ES-I3 (cell line): ENCODE results near the gene CTBP1.
A peak's percentile ranks its signal among the peaks of the same experiment; 100 is the strongest.
"Not testable (repeated sequence)": the region's sequence is repeated elsewhere in the genome, so short reads cannot be mapped to it uniquely, and the experiment has no call there.

Experiments used
- H3K36me3 ChIP-seq: 2 replicates; pipeline ENCODE4 v1.6.1; 2013; ENCODE audit warnings: mild to moderate bottlenecking, low read length, control low read depth, moderate library complexity; ENCODE audit not compliant: insufficient read depth
- H3K4me1 ChIP-seq: 2 replicates; pipeline ENCODE4 v1.6.1; 2013; ENCODE audit warnings: mild to moderate bottlenecking, control low read depth, low read length; ENCODE audit not compliant: insufficient read depth
- H3K9ac ChIP-seq: 2 replicates; pipeline ENCODE4 v1.6.1; 2013; ENCODE audit warnings: low read depth, mild to moderate bottlenecking, low read length, moderate library complexity
- H3K9me3 ChIP-seq: 2 replicates; pipeline ENCODE4 v1.6.1; 2013; ENCODE audit warnings: mild to moderate bottlenecking, low read length, moderate library complexity; ENCODE audit not compliant: control insufficient read depth, insufficient read depth

The CTBP1 gene

DNA sequence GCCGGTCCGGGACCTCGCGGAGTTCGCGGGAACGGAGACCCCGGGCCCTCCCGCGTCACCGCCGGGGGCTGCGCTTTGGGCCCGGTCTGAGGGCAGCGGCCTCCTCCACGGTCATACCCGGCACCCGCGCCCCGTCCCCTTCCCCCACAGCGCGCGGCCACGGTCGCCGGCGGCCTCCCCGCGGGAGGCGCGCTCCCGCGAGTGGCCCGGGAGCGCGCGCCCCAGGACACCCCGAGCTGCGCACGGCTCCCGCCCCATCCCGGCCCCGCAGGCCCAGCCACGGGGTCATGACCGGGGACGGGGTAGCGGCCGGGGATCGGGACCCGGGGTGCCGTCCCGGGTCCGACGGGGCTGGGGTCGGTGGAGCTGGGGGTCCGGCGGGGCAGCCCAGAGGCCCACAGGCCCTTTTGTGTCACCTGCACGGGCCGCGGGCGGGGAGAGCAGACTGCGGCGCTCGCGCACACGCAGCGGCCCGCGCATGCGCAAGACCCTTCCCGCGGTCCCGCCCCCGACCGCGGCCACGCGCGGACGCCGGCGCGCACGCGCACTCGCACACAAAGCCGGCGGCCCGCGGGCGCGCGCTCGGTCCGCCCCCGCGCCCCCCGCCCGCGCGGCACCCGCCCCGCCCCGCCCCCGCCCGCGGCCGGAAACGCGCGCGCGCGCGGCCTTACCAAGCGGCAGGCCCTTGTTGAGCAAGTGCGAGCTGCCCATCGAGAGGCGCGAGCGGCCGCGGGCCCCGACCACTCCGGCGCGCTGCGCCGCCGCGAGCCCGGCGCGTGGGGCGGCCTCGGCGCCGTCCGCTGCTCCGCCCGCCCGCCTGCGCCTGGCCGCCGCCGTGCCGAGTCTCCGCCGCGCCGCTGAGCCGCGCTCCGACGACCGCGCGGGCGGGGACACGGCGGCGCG is at the start of gene CTBP1:
TSS of gene CTBP1 (minus strand) at position 886 of the 903 bp plus-strand sequence. CDS start 7,799 bp downstream, outside the sequence.
- Histone ChIP-seq H3K4me1 (peaks cover 4% of the 10 kb centered on the region; the same call in 1 of the 2 replicates), H3K9ac (peak within 1 kb of the TSS; percentile 80), H3K9me3 (peaks cover 12% of the 10 kb centered on the region), H3K36me3 (peaks cover 13% of the 10 kb centered on the region)

DNA sequence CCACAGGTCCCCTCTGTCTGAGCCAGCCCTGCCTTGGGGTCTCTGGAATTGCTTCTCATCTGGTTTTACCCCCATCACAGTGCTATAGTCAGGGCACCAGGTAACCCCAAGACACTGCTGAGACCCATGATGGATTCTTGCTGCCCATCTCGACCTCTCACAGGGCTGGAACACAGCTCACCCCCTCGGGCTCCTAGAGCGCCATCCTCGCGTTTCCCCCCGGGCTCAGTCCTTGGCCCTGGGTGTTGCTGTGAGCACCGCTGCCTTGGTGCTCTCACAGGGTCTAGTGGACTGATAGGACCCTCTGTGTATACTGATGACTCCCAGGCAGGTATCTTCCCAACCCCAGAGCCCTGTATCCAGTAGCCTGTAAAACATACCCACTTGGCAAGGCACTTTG is 49.5 kb upstream of the CTBP1 start:
- Histone ChIP-seq H3K9ac (no peak overlapping the region), H3K9me3 (no peaks in the 10 kb centered on the region), H3K36me3 (peaks cover 5% of the 10 kb centered on the region), H3K4me1 (peaks cover 21% of the 10 kb centered on the region)

DNA sequence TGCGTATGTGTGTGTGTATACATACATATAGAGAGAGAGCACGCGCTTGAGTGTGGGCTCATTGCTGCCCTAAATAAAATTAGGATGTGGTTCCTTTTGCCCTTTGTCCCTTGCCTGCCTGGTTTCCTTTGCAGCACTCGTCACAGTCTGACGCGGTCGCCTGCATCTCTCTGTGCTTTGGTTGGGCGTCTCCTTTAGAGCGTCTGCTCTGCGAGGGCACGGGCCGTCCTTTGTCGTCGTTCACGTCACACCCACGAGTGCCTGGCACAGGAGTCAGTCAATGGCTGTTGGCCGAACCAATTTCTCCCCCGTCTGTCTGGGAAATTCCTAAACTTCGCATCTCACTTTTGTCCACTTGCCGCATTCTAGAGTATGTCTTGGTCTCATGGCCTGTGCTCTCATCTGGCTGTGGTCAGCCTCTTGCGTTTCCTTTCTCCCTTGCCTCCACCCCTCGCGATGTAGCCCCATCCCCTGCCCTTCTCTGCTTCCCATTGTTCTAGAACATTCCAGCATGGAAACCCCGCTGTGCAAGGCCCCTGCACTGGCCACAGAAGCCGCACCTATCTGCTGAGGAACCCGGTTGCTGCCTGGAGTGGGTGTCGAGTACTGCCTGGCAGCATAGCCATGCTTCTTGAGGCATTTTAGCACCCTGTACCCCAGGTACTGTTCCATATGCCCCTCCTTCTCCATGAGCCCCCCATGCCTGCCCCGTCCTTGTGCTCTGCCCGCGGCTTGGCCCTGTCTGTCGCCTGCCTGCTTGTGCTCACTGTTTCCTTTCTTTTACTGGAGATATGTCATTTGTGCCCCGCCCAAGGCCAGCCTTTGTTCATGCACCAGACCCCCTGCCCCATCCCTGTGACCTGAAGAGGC is 48.8 kb upstream of the CTBP1 start:
- no peaks in the 10 kb centered on the region for H3K9me3 ChIP-seq
- H3K4me1 ChIP-seq, result peaks cover 21% of the 10 kb centered on the region
- peaks cover 5% of the 10 kb centered on the region for H3K36me3 ChIP-seq
- H3K9ac ChIP-seq, result no peak overlapping the region

DNA sequence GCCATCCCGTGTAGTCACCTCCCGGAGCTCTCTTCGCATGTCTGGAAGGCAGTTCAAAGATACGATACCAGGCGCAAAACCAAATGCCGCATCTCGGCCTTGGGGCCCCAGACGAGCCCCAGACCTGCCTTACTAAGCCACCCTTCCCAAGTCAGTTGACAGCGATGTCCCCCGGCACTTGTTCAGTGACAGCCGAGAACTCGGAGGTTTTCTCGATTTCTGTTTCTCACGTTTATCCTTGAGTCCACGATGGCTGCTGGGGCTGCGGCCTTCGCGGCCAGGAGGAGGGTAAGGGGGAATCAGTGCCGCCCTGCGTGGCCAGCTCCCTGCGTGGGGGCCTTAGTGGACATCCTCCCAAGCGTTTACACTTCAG is 48.1 kb upstream of the CTBP1 start:
- Histone ChIP-seq H3K9me3 (no peaks in the 10 kb centered on the region), H3K4me1 (peaks cover 21% of the 10 kb centered on the region), H3K9ac (no peak overlapping the region), H3K36me3 (peaks cover 5% of the 10 kb centered on the region)

DNA sequence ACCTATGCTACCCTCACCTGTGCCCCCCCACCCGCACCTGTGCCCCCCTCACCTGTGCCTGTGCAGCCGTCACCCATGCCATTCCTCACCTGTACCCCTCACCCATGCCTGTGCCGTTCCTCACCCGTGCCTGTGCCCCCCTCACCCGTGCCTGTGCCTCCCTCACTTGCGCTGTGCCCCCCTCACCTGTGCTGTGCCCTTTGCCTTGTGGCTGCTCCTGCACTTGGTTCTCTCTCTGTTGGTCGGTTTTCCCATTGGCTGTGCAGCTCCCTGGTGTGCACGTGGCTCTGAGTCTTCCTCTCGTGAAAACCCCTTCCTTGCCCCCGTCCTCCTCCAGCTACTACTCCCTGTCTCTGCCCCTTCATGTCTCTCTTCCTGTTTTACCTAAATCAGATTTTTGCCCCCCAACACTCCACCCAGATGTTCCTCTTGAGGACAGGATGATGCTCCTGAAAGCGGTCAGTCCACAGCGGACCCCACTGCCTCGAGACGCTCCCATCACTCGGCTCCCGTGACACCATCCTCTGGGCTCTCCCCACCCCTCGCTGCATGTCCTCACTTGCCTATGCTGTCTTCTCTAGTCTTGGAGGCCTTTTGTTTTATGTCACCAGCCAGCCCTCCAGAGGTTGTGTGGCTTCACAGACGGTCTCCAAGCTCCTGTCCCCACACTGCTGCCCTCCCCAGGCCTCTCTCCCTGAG is 47.5 kb upstream of the CTBP1 start:
- H3K9me3 ChIP-seq, result no peaks in the 10 kb centered on the region
- H3K36me3 ChIP-seq, result peaks cover 5% of the 10 kb centered on the region
- peaks cover 21% of the 10 kb centered on the region for H3K4me1 ChIP-seq
- H3K9ac ChIP-seq, result no peak overlapping the region

DNA sequence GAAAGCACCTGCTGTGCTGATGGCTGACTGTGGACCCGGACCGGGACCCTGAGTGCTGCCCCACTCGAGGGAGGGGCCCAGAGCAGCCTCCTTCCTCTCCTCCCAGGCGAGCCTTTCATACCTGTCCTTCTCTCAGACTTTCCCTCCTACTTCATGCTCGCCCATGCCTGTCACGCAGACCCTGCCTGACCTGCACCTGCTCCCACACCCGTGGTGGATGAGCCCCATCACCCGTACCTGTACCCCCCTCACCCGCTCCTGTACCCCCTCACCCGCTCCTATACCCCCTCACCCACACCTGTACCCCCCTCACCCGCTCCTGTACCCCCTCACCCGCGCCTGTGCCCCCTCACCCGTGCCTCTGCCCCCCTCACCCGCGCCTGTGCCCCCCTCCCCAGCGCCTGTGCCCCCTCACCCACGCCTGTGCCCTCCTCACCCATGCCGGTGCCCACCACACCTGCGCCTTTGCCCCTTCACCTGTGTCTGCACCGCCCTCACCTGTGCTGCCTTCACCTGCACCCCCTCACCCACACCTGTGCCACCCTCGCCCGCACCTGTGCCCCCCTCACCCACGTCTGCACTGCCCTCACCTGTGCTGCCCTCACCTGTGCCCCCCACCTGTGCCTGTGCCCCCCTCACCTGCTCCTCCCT is 46.6 kb upstream of the CTBP1 start:
- H3K36me3 ChIP-seq, result peaks cover 5% of the 10 kb centered on the region
- peaks cover 21% of the 10 kb centered on the region for H3K4me1 ChIP-seq
- H3K9ac ChIP-seq, result no peak overlapping the region
- H3K9me3 ChIP-seq, result no peaks in the 10 kb centered on the region

DNA sequence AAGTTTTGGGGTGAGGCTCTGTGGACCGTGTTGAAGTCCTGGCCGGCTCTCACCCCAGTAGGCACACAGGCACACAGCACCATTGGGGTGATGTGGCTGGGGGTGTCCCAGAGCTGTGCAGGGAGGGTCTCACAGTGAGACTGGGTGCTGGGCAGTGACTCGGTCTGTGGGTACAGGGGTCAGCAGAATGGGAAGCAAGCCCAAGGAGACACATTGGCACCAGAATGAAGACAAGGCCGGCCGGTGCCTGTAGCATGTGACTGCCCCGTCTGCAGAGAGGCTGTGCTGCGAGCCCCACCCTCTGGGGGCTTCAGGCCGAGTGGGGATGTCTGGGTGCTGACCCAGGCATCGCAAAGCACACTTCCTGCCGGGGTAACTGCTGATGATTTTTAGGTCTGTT is 46.0 kb upstream of the CTBP1 start:
- Histone ChIP-seq H3K4me1 (peaks cover 21% of the 10 kb centered on the region), H3K9ac (peak overlapping the region; percentile 6; the same call in 1 of the 2 replicates), H3K36me3 (peaks cover 5% of the 10 kb centered on the region), H3K9me3 (no peaks in the 10 kb centered on the region)

DNA sequence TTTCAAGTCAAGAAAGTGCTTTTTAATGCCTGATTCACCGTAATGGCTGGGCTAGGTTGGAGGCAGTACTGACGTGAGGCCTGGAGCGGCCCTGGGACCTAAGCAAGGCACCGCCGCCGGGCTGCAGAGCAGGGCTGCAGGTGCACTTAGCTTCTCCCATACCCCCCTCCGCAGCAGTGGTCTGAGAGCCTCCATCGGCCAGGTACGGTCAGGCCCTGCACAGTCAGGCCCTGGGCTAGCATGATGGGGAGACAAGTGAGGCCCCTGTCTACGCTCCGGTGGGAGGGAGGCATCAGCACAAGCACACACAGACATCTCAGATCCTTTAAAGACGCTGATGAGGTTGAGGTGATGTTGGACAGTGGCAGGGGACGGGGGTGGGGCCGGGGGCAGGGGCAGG is 45.5 kb upstream of the CTBP1 start:
- H3K36me3 ChIP-seq, result peaks cover 5% of the 10 kb centered on the region
- H3K9me3 ChIP-seq, result no peaks in the 10 kb centered on the region
- H3K4me1 ChIP-seq, result peaks cover 21% of the 10 kb centered on the region
- H3K9ac ChIP-seq, result no peak overlapping the region

DNA sequence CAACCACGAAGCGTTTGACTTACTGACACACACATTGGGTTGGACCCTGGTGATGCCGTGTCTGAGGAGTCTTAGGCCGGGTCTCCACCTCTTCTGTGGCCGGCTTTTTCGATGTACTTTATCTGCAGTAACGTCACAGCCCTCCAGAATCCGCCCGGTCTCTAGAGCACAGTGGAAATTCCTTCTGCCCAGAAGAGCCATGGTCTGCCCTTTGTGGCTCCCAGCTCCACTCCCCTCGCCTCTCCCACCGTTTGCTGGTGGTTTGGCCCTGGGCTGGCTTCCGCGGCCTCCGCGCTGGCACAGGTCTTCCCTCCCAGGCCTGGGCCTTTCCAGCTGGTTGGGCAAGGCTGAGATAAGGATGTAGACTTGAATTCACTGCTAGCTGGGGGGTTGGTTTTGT is 45.1 kb upstream of the CTBP1 start:
- no peak overlapping the region for H3K9ac ChIP-seq
- no peaks in the 10 kb centered on the region for H3K9me3 ChIP-seq
- H3K4me1 ChIP-seq, result peaks cover 21% of the 10 kb centered on the region

DNA sequence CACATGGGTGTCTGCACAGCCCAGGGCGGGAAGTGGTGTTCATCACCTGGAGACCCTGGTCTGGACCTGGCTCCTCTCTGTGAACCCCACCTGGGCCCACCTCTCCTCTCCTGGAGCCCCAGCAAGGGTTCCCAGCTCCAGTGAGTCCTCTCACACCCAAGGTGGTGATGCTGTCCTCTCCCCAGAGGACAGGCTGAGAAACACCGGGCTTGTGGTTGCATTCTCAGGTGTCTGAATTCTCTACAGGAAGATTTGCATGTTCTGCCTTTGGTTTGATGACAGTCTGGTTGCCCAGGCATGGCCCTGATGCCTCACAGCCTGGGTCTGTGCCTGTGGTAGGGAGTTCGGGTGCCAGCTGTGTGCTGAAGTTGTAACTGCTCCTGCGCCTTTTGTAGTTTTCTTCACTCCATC is 44.6 kb upstream of the CTBP1 start:
- Histone ChIP-seq H3K4me1 (peaks cover 21% of the 10 kb centered on the region), H3K36me3 (peaks cover 5% of the 10 kb centered on the region), H3K9ac (no peak overlapping the region), H3K9me3 (no peaks in the 10 kb centered on the region)

More for the DNA sequence above, 45.1 kb upstream of the CTBP1 start:
- H3K36me3 ChIP-seq, result peaks cover 5% of the 10 kb centered on the region

DNA sequence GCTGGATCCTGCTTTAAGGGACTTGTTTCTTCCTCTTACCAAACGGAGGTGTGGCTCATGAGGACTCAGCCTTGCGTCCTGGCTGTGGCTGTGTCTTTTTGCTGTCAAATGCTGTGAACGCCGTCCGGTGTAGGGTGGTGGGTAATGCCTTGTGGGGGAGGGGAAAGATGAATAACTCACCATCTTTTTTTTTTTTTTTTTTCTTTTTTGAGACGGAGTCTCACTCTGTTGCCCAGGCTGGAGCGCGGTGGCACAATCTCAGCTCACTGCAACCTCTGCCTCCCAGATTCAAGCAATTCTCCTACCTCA is 43.7 kb upstream of the CTBP1 start:
- H3K4me1 ChIP-seq, result peaks cover 18% of the 10 kb centered on the region
- H3K36me3 ChIP-seq, H3K9ac ChIP-seq: not testable (repeated sequence)

DNA sequence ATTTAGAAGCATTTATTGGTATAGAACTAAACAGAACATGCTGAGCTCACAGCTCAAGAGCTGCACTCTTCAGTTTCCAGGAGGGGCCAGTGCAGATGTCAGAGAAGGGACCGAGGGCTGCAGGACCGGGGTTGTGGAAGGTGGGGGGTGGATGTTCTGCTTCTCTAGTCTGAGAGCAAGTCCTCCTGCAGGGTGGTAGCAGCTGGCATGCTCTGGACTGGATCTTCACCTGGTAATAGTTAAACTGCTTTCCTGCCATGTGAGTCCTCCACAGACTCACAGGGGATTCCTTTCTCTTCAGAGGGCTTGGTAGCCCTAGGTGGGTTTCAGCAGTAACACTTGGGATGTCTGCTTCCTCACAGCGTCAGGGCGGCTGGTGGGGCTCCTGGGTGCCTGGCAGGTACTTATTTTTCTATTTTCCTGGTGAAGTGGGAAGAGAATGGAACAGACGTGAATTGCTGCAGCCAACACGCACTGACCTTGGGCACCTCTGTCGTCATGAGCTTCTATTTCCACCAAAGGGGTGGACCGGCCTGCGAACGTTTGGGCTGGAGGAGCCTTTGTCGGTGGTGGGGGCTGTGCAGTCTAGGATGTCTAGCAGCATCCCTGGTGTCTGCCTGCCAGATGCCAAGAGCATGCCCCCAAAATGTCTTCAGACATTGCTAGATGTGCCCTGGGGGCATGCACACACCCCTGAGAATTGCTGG is 43.2 kb upstream of the CTBP1 start:
- Histone ChIP-seq H3K4me1 (peaks cover 13% of the 10 kb centered on the region), H3K36me3 (no peaks in the 10 kb centered on the region; the same call in 1 of the 2 replicates), H3K9me3 (no peaks in the 10 kb centered on the region; the same call in 1 of the 2 replicates), H3K9ac (no peak overlapping the region)

More for the DNA sequence above, 43.7 kb upstream of the CTBP1 start:
- not testable (repeated sequence) for H3K9me3 ChIP-seq

DNA sequence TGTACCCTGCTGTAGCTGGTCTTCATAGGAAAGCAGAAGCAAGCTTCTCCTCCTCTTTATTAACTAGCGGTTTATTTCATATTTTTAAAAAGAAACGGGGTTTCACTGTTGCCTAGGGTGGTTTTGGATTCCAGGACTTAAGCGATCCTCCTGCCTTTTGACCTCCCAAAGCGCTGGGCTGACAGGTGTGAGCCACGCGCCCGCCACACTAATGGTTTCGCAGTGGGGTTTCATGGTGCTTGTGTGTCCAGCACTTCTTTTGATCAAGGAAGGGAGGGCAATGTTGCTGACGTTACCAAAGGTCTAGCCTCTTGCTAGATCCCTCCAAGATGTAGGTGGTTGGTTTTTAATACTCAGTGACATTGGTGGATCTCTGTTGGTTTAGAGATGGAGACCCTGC is 42.2 kb upstream of the CTBP1 start:
- Histone ChIP-seq H3K9ac (peak overlapping the region; percentile 93; the same call in 1 of the 2 replicates), H3K9me3 (no peaks in the 10 kb centered on the region; the same call in 1 of the 2 replicates), H3K4me1 (peaks cover 8% of the 10 kb centered on the region; the same call in 1 of the 2 replicates), H3K36me3 (no peaks in the 10 kb centered on the region; the same call in 1 of the 2 replicates)
